ENCODE measurements around the gene CBX3.
"Not testable (repeated sequence)": the region's sequence is repeated elsewhere in the genome, so short reads cannot be mapped to it uniquely, and the experiment has no call there.

- not testable (repeated sequence) for TF ChIP-seq CTCF, POLR2A (IDR thresholded peaks at IDR 0.05)
Measured at GRCh38 chr7:26177269-26177668, 24.3 kb upstream of the CBX3 start.

Measured in body of pancreas (tissue), 4 donors.